ENCODE data around the gene EIF4G1. TPM values are rescaled to one million over a fixed set of nuclear protein-coding genes. Genes with fewer than 3 reads are reported as not detected.
A peak's percentile ranks its signal among the peaks of the same experiment; 100 is the strongest.
"Not testable (repeated sequence)": the region's sequence is repeated elsewhere in the genome, so short reads cannot be mapped to it uniquely, and the experiment has no call there.

EIF4G1 gene
- 269 and 275 TPM in 2 replicates for total RNA-seq
- polyA plus RNA-seq = 166 and 184 TPM in 2 replicates

- TF ChIP-seq CTCF (IDR thresholded peaks at IDR 0.05; ENCODE audit: low read depth, low read length) = no peak
- no peaks in the 10 kb centered on the region for H3K9me3 ChIP-seq (ENCODE audit: low read depth)
- DNase-seq (ENCODE audit: low read depth in 1 of 2, low spot score in 1 of 2) = peak; percentile 96 to 97
- H3K36me3 ChIP-seq = peaks cover 4% of the 10 kb centered on the region
- H3K4me1 ChIP-seq (ENCODE audit: low read depth) = peaks cover 13% of the 10 kb centered on the region
- peak within 1 kb of the TSS; percentile 95 for H3K4me3 ChIP-seq
- no peaks in the 10 kb centered on the region for H3K27me3 ChIP-seq
- peak within 1 kb of the TSS; percentile 96 for H3K27ac ChIP-seq
Measured at GRCh38 chr3:184314363-184314699, at the start of gene EIF4G1. TSS of gene EIF4G1 (plus strand) at chr3:184314606. CDS start at chr3:184315797, 1,191 bp downstream.

- H3K36me3 ChIP-seq; H3K9me3 ChIP-seq (ENCODE audit: low read depth): not testable (repeated sequence)
Measured at GRCh38 chr3:184267249-184267648, 47.2 kb upstream of the EIF4G1 start.

GRCh38 chr3:184272269-184272668 is 42.1 kb upstream of the EIF4G1 start:
- no peak for TF ChIP-seq CTCF (IDR thresholded peaks at IDR 0.05; ENCODE audit: low read depth, low read length)
- H3K9me3 ChIP-seq (ENCODE audit: low read depth) = no peaks in the 10 kb centered on the region
- H3K27ac ChIP-seq = no peak overlapping the region
- no peak overlapping the region for H3K4me3 ChIP-seq
- H3K27me3 ChIP-seq = peaks cover 56% of the 10 kb centered on the region
- peaks cover 9% of the 10 kb centered on the region for H3K4me1 ChIP-seq (ENCODE audit: low read depth)
- no peak for DNase-seq (ENCODE audit: low read depth in 1 of 2, low spot score in 1 of 2)
- H3K36me3 ChIP-seq = no peaks in the 10 kb centered on the region

More at GRCh38 chr3:184267249-184267648, 47.2 kb upstream of the EIF4G1 start:
- not testable (repeated sequence) for H3K4me3 ChIP-seq; H3K27ac ChIP-seq; H3K4me1 ChIP-seq (ENCODE audit: low read depth); DNase-seq (ENCODE audit: low read depth in 1 of 2, low spot score in 1 of 2)
- peaks cover 54% of the 10 kb centered on the region for H3K27me3 ChIP-seq

- H3K4me1 ChIP-seq (ENCODE audit: low read depth) = peaks cover 9% of the 10 kb centered on the region
- H3K9me3 ChIP-seq (ENCODE audit: low read depth) = no peaks in the 10 kb centered on the region
- H3K4me3 ChIP-seq = no peak overlapping the region
- no peaks in the 10 kb centered on the region for H3K36me3 ChIP-seq
- TF ChIP-seq CTCF (IDR thresholded peaks at IDR 0.05; ENCODE audit: low read depth, low read length) = no peak
- DNase-seq (ENCODE audit: low read depth in 1 of 2, low spot score in 1 of 2) = no peak
- peaks cover 70% of the 10 kb centered on the region for H3K27me3 ChIP-seq
- no peak overlapping the region for H3K27ac ChIP-seq
Measured at GRCh38 chr3:184275381-184275701, 39.1 kb upstream of the EIF4G1 start.

GRCh38 chr3:184275961-184276910 is 38.2 kb upstream of the EIF4G1 start, which contains the start of gene ECE2:
TSS of gene ECE2 (plus strand) at chr3:184276022. CDS start at chr3:184276154, 132 bp downstream.
- TF ChIP-seq CTCF (IDR thresholded peaks at IDR 0.05; ENCODE audit: low read depth, low read length) = no peak
- no peak for DNase-seq (ENCODE audit: low read depth in 1 of 2, low spot score in 1 of 2)
- Histone ChIP-seq H3K4me3 (no peak within 1 kb of the TSS), H3K4me1 (ENCODE audit: low read depth) (peaks cover 9% of the 10 kb centered on the region), H3K9me3 (ENCODE audit: low read depth) (no peaks in the 10 kb centered on the region), H3K27me3 (peaks cover 73% of the 10 kb centered on the region), H3K36me3 (no peaks in the 10 kb centered on the region), H3K27ac (no peak within 1 kb of the TSS)

- Histone ChIP-seq H3K9me3 (ENCODE audit: low read depth) (no peaks in the 10 kb centered on the region), H3K36me3 (no peaks in the 10 kb centered on the region), H3K27ac (no peak overlapping the region), H3K4me3 (no peak overlapping the region), H3K4me1 (ENCODE audit: low read depth) (peaks cover 9% of the 10 kb centered on the region), H3K27me3 (peaks cover 73% of the 10 kb centered on the region)
- DNase-seq (ENCODE audit: low read depth in 1 of 2, low spot score in 1 of 2) = no peak
- no peak for TF ChIP-seq CTCF (IDR thresholded peaks at IDR 0.05; ENCODE audit: low read depth, low read length)
Measured at GRCh38 chr3:184277366-184277765, 37.0 kb upstream of the EIF4G1 start.
